HG03108 (cell line): Measurements from ENCODE around the gene CPS1.

Source experiments
- ATAC-seq: cut with Tn5 transposase; IDR thresholded peaks from one replicate; pipeline ENCODE4 v1.9.1; 2021; ENCODE audit warnings: moderate library complexity; ENCODE audit not compliant: unreplicated experiment

Gene CPS1

DNA sequence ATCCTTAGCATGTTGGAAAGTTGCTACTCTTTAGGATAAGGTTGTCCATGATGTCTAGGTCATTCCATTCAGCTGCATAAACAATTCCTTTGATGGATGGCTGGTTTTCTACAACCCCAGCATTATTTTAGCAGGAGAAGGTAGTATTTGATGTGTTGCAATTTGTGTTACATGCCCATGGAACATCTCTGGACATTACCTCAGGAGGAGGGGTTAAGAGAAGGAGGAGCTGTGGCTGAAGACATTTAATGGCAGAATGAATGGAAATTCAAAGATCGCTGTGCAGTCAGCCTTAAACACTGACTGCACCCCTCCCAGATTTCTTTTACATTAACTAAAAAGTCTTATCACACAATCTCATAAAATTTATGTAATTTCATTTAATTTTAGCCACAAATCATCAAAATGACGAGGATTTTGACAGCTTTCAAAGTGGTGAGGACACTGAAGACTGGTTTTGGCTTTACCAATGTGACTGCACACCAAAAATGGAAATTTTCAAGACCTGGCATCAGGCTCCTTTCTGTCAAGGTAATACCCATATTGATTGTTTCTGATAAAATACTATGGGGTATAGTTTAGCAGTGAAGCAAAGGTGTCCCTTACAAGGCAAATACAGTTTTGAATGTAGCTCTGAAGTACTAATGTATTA, at the start of gene CPS1:
CPS1 (plus strand) TSS at position 271 of the 652 bp plus-strand sequence; CDS start at position 406, 135 bp downstream.
- no peak for ATAC-seq

DNA sequence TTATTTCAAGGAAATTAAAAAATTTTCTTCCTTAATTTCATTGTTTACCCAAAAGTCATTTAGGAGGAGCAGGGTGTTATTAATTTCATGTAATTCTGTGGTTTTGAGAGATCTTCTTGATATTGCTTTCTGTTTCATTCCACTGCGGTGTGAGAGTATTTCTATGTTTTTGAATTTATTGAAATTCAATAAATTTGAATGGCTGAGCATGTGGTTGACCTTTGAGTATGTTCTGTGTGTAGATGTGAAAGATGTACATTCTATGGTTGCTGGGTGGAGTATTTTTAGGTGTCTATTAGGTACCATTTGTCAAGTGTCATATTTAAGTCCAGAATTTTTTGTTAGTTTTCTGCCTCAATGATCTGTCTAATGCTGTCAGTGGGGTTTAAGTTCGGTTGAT, 40.5 kb upstream of the CPS1 start:
- no peak for ATAC-seq

DNA sequence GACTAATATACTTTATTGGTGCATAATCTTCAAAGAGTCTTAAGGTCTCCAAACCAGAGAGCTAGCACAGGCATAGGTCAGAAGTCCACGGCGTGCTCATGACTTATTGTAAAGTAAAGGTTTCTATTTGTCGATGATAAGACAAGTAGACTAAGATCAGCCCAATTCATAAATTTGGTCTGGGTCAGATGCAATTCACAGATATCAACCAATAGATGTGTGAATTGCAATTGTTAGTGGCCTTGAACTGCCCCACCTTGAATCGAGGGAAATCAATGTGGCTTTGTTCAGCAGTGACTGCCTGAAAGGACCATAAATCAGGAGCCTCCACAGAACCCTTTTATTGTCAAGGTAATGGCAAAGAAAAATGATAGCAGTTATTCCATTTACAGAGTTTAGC, 39.1 kb upstream of the CPS1 start:
- ATAC-seq = no peak

DNA sequence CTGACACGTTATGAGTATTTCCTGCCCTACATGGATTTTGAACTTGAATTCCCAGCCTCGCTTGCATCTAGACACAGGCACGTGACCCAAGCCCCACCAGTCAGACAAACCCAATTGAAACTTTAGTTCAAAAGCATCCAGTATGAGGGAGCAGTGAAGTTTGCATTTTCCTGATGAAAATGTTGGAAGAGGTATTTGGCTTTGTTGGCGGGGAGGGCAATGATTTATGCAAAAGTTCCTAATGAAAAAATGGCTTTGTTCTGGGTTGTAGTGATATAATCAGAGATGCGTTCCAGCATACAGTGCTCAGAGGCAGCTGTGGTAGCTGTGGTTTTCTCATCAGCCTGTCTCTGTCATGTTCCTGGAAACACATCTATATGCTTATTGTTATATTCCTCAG, 36.8 kb upstream of the CPS1 start:
- ATAC-seq = no peak

DNA sequence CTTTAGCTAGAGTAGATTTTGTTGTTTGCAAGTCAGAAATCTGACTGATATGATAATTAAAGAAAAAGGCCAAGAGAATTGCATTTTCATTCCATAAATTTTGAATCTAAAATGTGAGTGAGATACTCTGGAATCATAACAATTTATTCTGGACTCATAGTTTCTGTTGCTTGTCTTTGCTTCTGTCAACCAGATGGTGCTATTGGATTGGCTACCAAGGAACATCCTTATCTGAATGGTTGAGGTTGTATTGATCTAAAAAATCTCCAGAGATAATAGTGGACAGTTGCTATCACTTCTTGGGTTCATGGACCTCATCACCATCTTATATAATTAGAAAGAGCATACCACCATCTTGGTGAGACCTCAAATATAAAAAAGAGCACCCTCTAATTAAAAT, 34.0 kb upstream of the CPS1 start:
- ATAC-seq = no peak

DNA sequence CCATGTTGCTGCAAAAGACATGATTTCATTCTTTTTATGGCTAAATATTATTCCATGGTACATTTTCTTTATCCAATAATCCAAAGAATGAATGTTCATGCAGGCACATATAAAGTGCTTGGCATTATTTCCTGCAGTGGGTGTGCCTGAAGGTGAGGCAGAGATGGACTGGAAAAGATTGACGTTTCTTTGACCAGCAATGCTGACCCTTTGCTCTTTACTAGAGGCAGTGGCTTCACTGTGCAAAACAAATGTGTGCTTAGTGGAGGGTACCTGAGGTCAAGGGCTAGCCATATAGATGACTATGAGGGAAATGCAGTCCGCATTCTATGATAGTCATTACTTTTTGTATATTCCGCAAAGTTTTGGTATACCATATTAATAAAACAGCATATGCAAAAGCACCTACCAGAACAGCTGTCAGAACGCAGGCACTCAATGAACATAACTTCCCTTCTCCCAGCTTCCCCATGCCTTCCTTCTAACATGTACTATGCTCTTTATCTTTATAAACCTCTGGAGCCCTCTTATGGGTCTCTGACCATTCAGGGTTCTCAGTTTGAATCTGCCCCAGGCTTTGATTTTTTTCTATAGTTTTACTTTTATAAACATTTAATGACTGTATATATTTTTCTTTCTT, 32.6 kb upstream of the CPS1 start:
- no peak for ATAC-seq

DNA sequence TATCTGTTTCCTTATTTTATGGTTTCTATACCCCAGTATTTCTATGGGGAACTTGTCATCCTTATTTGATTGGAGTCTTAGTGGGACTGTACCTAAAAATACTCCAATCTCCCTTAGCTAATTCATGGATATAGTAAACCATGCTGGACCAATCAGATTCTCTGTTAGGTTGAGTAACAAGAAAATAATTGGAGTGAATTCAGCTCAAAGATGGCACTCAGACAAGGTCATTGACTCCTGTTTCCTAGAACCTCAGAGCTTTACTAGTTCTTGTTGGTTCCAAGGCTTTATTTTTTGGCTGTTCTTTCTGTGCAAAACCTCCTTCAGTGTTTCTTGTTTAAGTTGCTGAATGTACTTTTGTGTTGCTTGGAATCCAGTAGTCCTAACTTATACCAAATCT, 31.9 kb upstream of the CPS1 start:
- no peak for ATAC-seq

DNA sequence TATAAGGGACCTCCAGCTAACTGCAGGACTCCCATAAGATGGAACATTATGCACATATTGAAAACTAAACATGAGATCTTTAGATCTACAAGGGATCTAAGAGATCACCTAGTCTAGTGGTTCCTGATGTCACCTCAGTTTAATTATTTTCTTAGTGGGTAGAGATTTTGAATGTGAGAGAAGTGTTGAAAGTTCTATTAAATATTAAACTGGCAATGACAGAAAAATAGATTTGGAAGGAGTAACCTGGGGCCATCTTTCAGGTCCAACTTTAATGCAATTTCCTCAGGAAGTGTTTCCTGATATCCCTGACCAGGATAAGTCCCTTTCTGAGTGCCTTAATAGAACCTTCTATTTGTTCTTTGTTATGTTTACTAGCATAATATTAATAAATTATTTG, 29.1 kb upstream of the CPS1 start:
- ATAC-seq = peak; percentile 83

DNA sequence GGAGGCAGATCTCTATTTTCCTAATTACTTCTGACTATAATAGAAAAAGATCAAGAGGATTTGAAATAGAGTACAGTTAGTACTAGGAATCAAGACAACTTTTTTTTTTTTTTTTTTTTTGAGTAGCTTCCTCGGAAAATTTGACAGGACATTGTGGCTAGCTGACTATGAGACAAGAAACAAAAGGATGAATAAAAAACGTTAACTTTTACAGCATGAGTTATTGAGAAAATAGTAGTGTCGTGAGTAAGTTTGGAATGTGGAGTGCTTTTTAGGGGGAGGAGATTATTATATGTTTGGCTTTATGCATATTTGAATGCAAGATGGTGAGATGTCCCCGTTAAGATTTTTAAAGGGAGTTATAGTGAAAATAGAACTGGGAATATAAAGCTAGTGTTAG, 27.7 kb upstream of the CPS1 start:
- ATAC-seq = no peak

DNA sequence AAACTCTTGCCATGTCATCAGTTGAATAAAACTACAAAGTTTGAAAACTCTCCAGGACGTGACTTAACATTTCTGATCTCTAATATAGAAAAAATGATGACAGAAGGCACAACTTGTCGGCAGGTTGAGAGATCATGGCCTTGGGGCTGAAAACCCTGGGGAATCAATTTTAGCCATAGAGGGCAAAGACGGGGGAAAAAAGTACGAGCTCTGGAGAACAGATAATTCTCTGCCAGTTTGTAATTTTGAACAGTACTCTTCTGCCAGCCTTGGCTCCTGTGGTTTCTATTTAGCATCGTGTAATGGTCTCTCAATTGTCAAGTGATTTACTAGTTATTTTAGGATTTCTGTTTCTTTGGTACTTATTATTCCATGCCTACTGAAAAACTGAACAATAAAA, 25.3 kb upstream of the CPS1 start:
- ATAC-seq = no peak

DNA sequence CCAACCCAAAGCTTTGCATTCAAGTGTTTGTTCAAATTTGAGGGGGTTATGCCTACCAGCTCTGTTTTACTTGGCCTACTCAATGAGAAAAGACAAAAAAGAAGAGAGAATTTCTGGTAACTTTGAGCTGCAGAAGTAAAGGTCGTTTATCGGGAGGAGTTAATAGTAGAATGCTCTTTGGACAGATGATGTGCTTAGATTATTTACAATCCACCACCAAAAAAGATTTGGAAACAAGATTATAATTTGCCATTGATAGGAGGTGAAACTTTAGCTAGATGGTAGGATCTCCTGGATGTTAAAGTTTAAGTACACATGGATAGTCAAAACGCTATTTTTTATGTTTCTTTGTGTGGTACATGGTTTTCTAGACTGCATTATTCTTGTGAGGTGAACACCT, 24.9 kb upstream of the CPS1 start:
- no peak for ATAC-seq

DNA sequence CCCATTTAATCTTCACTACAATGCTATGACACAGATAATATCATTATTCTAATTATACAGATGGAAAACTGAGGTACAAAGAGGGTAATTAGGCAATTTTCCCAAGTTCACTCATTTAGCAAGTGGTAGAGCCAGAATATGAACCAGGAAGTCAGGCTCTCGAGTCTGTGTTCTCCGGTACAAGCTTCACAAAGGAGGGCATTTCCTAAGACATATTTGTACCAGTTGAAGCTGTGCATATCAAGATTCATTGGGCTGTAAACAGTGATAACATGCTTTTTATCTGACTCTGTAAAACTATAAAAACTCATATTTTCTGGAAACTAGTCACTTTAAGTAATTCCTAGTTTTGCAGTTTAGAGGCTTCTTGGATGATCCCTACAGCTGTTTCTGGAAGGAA, 23.0 kb upstream of the CPS1 start:
- ATAC-seq = no peak

DNA sequence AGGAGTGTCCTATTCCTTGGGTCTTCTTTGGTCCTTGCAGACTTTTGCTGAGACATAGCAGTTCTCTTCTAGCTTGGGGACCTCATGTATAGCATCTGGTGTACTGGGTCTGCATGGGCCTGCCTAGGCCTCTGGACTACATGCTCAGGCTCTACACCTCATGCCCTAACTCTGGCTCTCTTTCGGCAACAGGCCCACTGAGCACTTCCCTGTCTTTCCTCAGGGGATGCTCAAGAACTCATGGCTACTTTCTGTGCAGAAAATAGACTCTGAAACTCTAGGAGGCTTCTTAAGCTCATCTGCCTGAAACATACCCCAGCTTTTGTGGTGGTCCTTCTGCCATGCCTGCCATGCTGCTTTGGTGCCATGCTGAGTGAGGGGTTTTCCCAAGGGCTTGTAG, 21.5 kb upstream of the CPS1 start:
- no peak for ATAC-seq

DNA sequence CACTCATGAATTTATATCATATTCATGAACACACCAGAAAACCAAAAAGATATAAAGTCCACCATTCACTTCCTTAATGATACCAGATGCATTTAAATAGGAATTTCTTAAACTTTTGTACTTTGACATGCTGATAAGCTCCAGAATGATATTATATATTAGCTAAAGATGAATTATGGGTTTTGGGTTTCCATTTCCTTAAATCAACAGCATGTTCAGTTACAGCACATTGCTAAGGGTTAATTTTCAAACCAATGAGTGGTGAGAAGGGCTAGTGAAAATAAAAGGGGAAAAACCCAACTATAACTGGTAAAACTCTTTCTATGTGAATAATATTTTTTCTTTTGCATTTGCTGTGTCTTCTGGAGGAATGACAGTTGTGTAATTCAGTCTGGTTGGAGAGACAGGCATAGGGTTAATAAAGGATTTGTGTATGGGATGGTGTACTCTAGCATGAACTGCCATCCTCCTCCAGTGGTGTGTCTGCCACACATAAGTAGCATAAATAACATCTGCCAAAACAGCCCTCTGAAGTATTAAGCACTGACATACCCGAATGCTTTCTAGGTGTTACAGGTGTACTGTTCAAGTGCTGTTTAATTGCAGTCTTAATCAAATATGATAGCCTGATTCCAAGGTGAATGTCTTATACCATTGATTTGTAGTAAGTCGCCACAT, 19.3 kb upstream of the CPS1 start:
- ATAC-seq = peak; percentile 75

DNA sequence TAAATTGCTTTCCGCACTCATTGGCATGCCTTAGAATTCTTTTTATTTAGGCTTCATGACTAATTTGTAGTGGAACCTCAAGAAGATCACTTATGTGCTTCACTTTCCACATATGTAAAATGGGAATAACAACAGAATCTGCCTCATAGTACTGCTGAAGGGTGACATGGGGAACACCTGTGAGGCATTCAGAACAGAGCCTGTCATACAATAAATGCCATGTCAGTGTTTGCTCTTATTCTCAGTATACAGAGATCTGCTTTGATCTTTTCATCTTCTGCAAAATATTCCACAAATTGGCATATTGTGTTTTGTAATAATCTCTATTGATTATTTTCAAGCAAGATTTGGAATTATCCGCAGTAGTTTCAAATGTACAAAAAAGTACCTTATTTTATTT, 17.4 kb upstream of the CPS1 start:
- ATAC-seq = no peak

DNA sequence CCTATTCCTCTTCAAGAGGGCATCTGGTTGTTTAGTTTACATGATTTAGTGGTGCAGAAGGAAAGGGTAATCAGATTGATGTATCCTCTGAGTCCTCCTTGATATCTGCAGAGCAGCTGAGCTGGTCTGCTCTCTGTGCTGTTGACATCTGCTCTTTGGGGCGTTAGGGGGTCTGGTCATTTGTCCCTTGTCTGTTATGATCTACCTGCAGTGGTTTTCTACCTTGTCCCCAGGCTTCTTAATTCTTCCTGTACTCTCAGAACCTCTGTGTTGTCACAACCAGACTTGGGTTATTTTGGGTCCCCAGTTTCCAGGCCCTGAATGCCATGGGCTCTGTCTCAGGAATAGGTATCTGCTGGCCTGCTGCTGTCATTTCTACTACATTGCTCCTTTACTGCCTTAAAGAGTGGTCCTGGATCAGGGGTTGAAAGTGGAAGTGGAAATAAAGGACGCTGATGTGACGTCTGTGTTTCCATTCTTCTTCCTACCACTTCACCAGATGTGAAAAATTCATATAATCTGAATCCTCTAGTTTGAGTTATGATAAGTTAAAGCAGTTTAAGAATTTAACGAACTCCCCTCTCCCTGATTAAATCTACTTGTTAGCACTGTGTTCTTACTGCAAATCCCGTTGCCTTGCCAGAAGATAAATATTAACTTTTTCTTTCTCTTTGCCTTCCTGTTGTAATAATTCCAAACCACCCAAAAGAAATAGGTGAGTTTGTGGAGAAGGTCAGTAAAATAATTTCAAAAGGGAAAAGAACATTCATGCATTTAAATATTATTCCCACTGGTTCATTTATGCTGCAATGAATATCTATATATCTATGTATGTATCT, 16.6 kb upstream of the CPS1 start:
- ATAC-seq = no peak

DNA sequence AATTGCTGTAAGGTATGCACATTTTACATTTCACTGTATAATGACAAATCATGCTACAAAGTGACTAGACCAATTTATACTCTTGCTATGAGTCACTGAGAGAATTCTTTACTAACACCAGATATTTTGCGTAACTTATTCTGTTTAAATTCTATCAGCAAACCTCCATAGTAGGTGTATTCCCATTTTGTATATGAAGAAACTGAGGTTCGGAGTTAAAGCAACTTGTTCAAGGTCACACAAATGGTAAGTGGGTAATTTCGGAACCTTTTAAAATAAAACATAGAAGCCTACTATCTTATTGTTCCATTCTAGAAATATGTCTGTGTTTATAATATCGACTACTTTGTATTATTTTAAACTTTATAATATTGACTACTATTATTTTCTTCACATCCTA, 15.9 kb upstream of the CPS1 start:
- ATAC-seq = no peak

DNA sequence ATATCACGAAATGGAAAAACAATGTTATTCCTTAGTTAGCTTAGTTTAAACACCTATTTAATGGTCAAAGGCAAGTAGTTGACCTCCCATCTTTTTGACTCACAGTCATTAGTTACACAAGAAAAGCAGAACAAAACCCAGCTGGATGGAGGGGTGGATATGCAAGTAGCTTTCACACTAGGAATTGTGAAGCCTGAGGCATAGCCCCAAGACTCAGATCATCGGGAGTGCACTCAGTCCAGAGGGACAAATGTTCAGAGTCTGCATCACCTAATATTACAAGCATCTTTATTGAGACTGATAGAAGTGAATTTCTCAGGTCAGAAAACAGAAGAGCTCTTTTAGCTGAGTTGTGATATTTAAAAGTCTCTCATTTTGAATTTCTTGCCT, 15.5 kb upstream of the CPS1 start:
- ATAC-seq = no peak

DNA sequence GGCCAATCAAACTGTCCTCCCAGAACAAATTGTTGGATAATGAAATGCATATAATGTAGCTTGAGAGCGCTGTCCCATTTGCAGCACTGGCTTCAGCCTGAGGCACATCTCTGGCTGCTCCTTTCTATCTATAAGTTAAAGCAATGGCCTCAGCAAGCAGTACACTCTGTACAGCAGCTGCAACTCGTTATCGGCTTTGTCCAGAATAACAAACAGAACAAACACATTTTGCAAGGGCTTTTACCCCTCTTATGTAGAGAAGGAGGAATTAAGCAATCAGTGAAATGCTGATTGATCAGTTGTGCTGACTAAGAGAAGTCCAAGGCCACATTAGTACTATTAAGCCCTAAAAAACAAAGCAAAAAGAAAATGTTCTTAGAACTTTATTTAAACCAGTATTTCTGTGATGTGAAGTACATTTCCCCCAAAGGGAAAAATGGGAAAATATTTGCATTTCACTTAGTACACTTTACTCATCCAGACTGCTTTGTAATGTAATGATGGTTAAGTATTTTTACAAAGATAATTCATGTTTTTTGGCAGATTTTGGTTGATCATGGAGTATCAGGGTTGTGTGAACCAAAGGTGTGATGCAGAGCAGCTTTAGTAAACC, 15.0 kb upstream of the CPS1 start:
- ATAC-seq = no peak

DNA sequence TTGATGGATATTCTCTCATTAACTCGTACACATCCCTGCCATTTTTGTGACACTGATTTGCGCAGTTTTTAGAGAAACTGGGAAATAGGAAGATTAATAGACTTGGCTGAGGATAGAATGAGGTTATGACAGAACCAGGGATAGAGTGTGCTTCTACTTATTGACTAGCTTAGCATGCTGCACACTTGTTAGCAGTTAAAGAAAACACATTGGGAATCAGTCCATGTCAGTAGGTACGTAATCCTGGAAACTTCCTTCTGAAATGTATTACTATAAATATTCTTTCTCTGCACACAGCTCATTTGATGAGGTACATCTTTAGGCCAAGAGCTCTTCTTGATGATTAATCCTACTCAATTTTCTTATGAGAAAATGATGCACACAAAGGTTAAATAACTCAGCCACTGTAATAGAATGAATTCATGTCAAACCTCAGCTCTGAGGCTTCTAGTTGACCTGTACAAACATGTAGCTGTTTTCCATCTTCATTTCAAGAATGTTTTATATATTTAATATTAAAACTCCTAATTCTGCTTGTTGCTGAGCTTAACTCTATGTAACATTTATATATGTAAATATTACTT, 12.3 kb upstream of the CPS1 start:
- no peak for ATAC-seq

DNA sequence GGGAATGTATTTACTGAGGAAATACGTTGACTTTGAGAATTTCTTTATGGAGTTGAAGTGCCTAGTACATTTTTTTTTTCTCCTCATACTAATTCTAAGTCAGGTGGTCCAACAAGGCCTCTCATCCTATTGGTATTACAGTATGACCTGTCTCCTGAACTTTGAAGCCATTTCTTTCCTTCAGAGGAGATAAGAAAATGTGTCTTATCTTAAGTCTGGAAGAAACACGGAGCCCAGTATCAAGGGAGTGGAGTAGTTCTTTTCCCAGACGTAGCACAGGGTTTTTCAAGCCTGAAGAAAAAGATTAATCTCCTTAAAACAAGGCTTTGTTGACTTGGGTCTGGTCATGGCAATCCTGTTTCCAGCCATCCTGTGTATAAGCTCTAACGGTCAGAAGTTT, 11.6 kb upstream of the CPS1 start:
- no peak for ATAC-seq
